ENCODE data around the gene SPATA46. TPM values are rescaled to one million over a fixed set of nuclear protein-coding genes. Genes with fewer than 3 reads are reported as not detected.

SPATA46 gene
- total RNA-seq, 1 donor from 2014 or later, result not detected

DNA sequence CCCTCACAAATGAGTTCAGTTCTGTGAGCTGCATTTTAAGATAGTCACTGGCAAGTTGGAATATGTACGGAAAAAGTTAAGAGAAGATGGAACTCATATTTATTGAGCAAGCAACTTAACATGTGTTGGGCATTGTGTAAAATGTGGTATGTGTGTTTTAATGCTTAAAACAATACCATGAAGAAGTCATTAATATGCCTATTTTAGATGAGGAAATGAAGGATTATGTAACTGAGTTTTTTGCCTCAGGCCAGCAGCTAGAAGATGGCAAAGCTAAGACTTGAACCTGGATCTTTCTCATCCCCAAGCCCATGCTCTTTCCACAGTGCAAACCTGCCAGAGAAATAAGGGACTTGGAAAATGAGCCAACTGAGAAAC is 48.9 kb downstream of the SPATA46 start:
- H3K27ac Mint-ChIP-seq (ENCODE audit: unreplicated experiment), result no peak overlapping the region
- DNase-seq, result no peak
- no peak overlapping the region for H3K4me3 Mint-ChIP-seq (ENCODE audit: unreplicated experiment)
- TF ChIP-seq, protein P1, sequence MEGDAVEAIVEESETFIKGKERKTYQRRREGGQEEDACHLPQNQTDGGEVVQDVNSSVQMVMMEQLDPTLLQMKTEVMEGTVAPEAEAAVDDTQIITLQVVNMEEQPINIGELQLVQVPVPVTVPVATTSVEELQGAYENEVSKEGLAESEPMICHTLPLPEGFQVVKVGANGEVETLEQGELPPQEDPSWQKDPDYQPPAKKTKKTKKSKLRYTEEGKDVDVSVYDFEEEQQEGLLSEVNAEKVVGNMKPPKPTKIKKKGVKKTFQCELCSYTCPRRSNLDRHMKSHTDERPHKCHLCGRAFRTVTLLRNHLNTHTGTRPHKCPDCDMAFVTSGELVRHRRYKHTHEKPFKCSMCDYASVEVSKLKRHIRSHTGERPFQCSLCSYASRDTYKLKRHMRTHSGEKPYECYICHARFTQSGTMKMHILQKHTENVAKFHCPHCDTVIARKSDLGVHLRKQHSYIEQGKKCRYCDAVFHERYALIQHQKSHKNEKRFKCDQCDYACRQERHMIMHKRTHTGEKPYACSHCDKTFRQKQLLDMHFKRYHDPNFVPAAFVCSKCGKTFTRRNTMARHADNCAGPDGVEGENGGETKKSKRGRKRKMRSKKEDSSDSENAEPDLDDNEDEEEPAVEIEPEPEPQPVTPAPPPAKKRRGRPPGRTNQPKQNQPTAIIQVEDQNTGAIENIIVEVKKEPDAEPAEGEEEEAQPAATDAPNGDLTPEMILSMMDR (IDR thresholded peaks at IDR 0.05; ENCODE audit: partially characterized antibody, unreplicated experiment), result no peak
- H3K36me3 Mint-ChIP-seq (ENCODE audit: unreplicated experiment), result no peaks in the 10 kb centered on the region
- H3K27me3 Mint-ChIP-seq (ENCODE audit: unreplicated experiment), result no peaks in the 10 kb centered on the region
- no peaks in the 10 kb centered on the region for H3K4me1 Mint-ChIP-seq (ENCODE audit: low read depth, unreplicated experiment)
- no peaks in the 10 kb centered on the region for H3K9me3 Mint-ChIP-seq (ENCODE audit: unreplicated experiment)

- Mint-ChIP-seq H3K4me3 (ENCODE audit: unreplicated experiment) (no peak overlapping the region), H3K9me3 (ENCODE audit: unreplicated experiment) (no peaks in the 10 kb centered on the region), H3K4me1 (ENCODE audit: low read depth, unreplicated experiment) (no peaks in the 10 kb centered on the region), H3K27ac (ENCODE audit: unreplicated experiment) (no peak overlapping the region), H3K27me3 (ENCODE audit: unreplicated experiment) (no peaks in the 10 kb centered on the region), H3K36me3 (ENCODE audit: unreplicated experiment) (no peaks in the 10 kb centered on the region)
- DNase-seq, result no peak
- TF ChIP-seq, protein P1 (IDR thresholded peaks at IDR 0.05; ENCODE audit: partially characterized antibody, unreplicated experiment), result no peak
These were observed 49.4 kb downstream of the SPATA46 start for GRCh38 chr1:162327144-162327787.

DNA sequence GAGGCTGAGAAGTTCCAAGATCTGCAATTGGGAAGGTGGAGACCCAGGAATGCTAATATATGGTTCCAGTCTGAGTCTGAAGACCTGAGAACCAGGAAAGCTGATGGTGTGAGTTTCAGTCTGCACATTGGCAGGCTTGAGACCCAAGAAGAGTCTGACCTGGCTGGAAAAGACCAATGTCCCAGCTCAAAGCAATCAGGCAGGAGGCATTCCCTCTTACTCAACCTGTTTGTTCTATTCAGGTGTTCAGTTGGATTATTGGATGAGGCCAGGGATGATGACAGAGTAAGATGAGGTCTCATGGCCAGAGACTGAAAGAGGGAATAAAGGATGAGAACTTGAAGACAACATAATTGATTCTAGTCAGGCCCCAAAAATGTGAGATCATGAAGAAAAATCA is 50.1 kb downstream of the SPATA46 start:
- DNase-seq, result no peak
- H3K36me3 Mint-ChIP-seq (ENCODE audit: unreplicated experiment), result no peaks in the 10 kb centered on the region
- no peaks in the 10 kb centered on the region for H3K9me3 Mint-ChIP-seq (ENCODE audit: unreplicated experiment)
- H3K27me3 Mint-ChIP-seq (ENCODE audit: unreplicated experiment), result no peaks in the 10 kb centered on the region
- no peak overlapping the region for H3K27ac Mint-ChIP-seq (ENCODE audit: unreplicated experiment)
- H3K4me1 Mint-ChIP-seq (ENCODE audit: low read depth, unreplicated experiment), result no peaks in the 10 kb centered on the region
- H3K4me3 Mint-ChIP-seq (ENCODE audit: unreplicated experiment), result no peak overlapping the region
- TF ChIP-seq, protein P1 (IDR thresholded peaks at IDR 0.05; ENCODE audit: partially characterized antibody, unreplicated experiment), result no peak

DNA sequence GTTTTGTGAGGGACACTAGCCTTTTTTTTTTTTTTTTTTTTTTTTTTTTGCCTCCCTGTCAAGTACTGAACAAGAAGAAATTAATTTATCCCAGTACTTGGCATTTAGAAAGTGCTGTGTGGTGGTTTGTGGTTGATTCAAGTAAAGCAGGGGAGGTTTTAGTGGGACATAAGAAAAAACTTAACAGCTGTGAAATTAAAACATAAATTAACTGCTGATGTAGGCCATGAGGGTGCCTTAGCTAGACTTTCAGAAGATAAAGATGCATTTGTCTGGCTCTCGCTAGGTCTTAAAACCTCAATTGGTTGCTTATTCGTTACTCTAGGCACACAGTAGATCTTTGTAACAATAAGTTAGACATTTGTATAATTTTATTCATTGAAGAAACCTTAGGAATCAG is 52.3 kb downstream of the SPATA46 start:
- Mint-ChIP-seq H3K9me3 (ENCODE audit: unreplicated experiment) (no peaks in the 10 kb centered on the region), H3K4me3 (ENCODE audit: unreplicated experiment) (no peak overlapping the region), H3K27ac (ENCODE audit: unreplicated experiment) (no peak overlapping the region), H3K4me1 (ENCODE audit: low read depth, unreplicated experiment) (peaks cover 6% of the 10 kb centered on the region), H3K27me3 (ENCODE audit: unreplicated experiment) (no peaks in the 10 kb centered on the region), H3K36me3 (ENCODE audit: unreplicated experiment) (no peaks in the 10 kb centered on the region)
- no peak for DNase-seq
- TF ChIP-seq, protein P1 (IDR thresholded peaks at IDR 0.05; ENCODE audit: partially characterized antibody, unreplicated experiment), result no peak

Small RNA genes within 50 kb of the gene (microRNA-seq; reads per million reads assigned to microRNA genes)
- 12.1 reads per million, percentile 53 among the genes with 10 or more reads in this experiment for gene MIR556 (ENCODE audit: unreplicated experiment)

Other genes starting within 250 kb of the SPATA46 start
- gene C1orf226, start 4.9 kb upstream of the SPATA46 start, total RNA-seq (ENCODE audit: unreplicated experiment), result 12.3 TPM
- not detected for gene SH2D1B, start 35.3 kb upstream of the SPATA46 start, total RNA-seq (ENCODE audit: unreplicated experiment)
- gene UHMK1, start 121.0 kb upstream of the SPATA46 start, total RNA-seq (ENCODE audit: unreplicated experiment), result 19.4 TPM
- gene UAP1, start 184.9 kb upstream of the SPATA46 start, total RNA-seq (ENCODE audit: unreplicated experiment), result 34.1 TPM